Heart right ventricle (tissue), 16 donors: ENCODE data around the gene CNTROB. TPM values are rescaled to one million over a fixed set of nuclear protein-coding genes. Genes with fewer than 3 reads are reported as not detected.

ENCODE experiments used
- ATAC-seq, 8 donors: fragments of 200-7000 bp; cut with Tn5 transposase; one replicate each; pipeline ENCODE4 v1.9.1; 2020; ENCODE audit warnings: mild to moderate bottlenecking in 8 of 8, moderate library complexity in 8 of 8, moderate number of reproducible peaks in 1 of 8
- DNase-seq, 2 donors: peaks; one replicate each; pipeline ENCODE4 v3.0.0-alpha.2; 2020
- H3K27ac ChIP-seq, 10 donors: fragments of 200-600 bp; sonication (generic) in 2 of 10; one replicate each; pipeline versions ENCODE4 v1.5.0 to v1.8.0; 2020 to 2022; ENCODE audit warnings: mild to moderate bottlenecking in 3 of 10
- H3K27me3 ChIP-seq, 7 donors: fragments of 200-600 bp; one replicate each; pipeline ENCODE4 v1.8.0; 2021 to 2022; ENCODE audit warnings: mild to moderate bottlenecking in 2 of 7
- H3K36me3 ChIP-seq, 9 donors: fragments of 200-600 bp; sonication (generic) in 1 of 9; one replicate each; pipeline versions ENCODE4 v1.5.0 to v1.8.0; 2020 to 2022; ENCODE audit warnings: mild to moderate bottlenecking in 2 of 9
- H3K4me1 ChIP-seq, 9 donors: fragments of 200-600 bp; sonication (generic) in 1 of 9; one replicate each; pipeline versions ENCODE4 v1.5.0 to v1.8.0; 2020 to 2022; ENCODE audit warnings: mild to moderate bottlenecking in 4 of 9
- H3K4me3 ChIP-seq, 10 donors: fragments of 200-600 bp; sonication (generic) in 2 of 10; one replicate each; pipeline versions ENCODE4 v1.5.0 to v1.8.0; 2020 to 2022; ENCODE audit warnings: mild to moderate bottlenecking in 7 of 10, moderate library complexity in 2 of 10
- H3K9me3 ChIP-seq, 11 donors: fragments of 200-600 bp in 10 of 11; sonication (generic) in 2 of 11; one replicate each; pipeline versions ENCODE4 v1.5.0 to v1.8.0; 2013 to 2022; ENCODE audit warnings: mild to moderate bottlenecking in 2 of 11, control low read depth in 1 of 11, moderate library complexity in 1 of 11
- CTCF ChIP-seq, 9 donors: fragments of 200-600 bp; sonication (generic) in 2 of 9; IDR thresholded peaks; one replicate each; pipeline versions ENCODE4 v1.5.0 to v1.8.0; 2021 to 2022; ENCODE audit warnings: antibody characterized with exemption in 9 of 9, mild to moderate bottlenecking in 5 of 9, moderate library complexity in 1 of 9
- WGBS, 2 donors: extraction: QIAGEN DNeasy Blood & Tissue Kit; methylation state at CpG; one replicate each; pipeline ENCODE4 v1.1.7; 2013; ENCODE audit warnings: inconsistent platforms in 1 of 2; 5-methylcytosine and 5-hydroxymethylcytosine counted together
- intact Hi-C, 10 donors: fragments of 100-400 bp; cut with DNase I; formaldehyde crosslinking; loops; one replicate each; pipeline versions ENCODE4 v1.11.1 to v1.14.2; 2022
- polyA plus RNA-seq, 2 donors: library from polyadenylated mRNA; stranded (reverse); fragments of 200-250 nt; gene quantifications; one replicate each; pipeline ENCODE4 v1.2.3, GENCODE V29; 2013
- total RNA-seq, 10 donors: library from RNA; stranded (reverse); fragmentation: NEBNext Ultra II Directional in 3 of 10; extraction: Animal tissue kit (Norgen Biotek cat#: 25700) in 3 of 10; gene quantifications; one replicate each; pipeline versions ENCODE4 v1.2.1 to v1.2.4, GENCODE V29; 2021 to 2023
- donor health status: Arrhythmogenic right ventricular cardiomyopathy.
- donor health status: ischemic (EF 13 %, LVEDD 7.1; RV severe dilation, severe dysfunction).
- donor health status: healthy with polysubstance abuse.
- donor health status: DM: no; HTN: yes; CAD: no.
- donor health status: DM: no; HTN: no; CAD: no.
- donor health status: ischemic (EF 25% LVEDD 6.9; RV normal size, moderate dysfunction).
- donor health status: ischemic (EF 25% LVEDD 5.7; RV mildly dilated, moderate dysfunction).
- donor health status: healthy.
- donor health status: DM: yes; HTN: yes; CAD: no.
- donor health status: Ischemic cardiomyopathy.
- donor health status: ischemic (EF 35%, LVEDD 5.7; RV mildly dilated, moderate dysfunction).
- donor health status: nonischemic (EF 11% LVEDD 7.7; RV severe dilation, severe dysfunction).
- donor health status: DM: yes; HTN: yes; CAD: no.
- donor health status: PGD.
- donor health status: ischemic (EF 29% LVEDD 5.4; RV normal size, mild dysfunction).
- donor health status: nonischemic (EF 23%, LVEDD 6.1; RV moderate dilation, normal function).

Gene CNTROB
- total and polyA plus RNA-seq, 12 donors: 7.8 to 19.8 (median 11.1) TPM

GRCh38 chr17:7887038-7887481 lies 44.9 kb upstream of the CNTROB start:
- no peak for TF ChIP-seq CTCF (IDR thresholded peaks at IDR 0.05)
- Histone ChIP-seq H3K27me3 (no peaks in the 10 kb centered on the region), H3K36me3 (peaks cover 0 to 25% (median 0%) of the 10 kb centered on the region in 9 donors), H3K4me1 (peaks cover 19 to 73% (median 52%) of the 10 kb centered on the region in 9 donors), H3K27ac (peak overlapping the region in 9 of 10 donors; percentile 81 to 98 (median 92)), H3K4me3 (peak overlapping the region in 9 of 10 donors; percentile 40 to 96 (median 79)), H3K9me3 (no peaks in the 10 kb centered on the region)
- DNase-seq (no peak), ATAC-seq (no peak)
- 6 to 7% methylated on average over 8 of the region's 8 CpGs for WGBS, 2 donors
- intact Hi-C loops: loop anchor here in 3 of 10 donors (2.0 to 5.0 kb wide), 3 partner anchors 30 to 55 kb away; partner anchors contain the start of genes NAA38 (in 2 of the 3), CNTROB (in 1 of the 3), KDM6B (in 1 of the 3) and TRAPPC1 (in 1 of the 3)

GRCh38 chr17:7887482-7888183 lies 44.4 kb upstream of the CNTROB start:
- Histone ChIP-seq H3K4me3 (peak overlapping the region; percentile 23 to 96 (median 78)), H3K27me3 (no peaks in the 10 kb centered on the region), H3K27ac (peak overlapping the region; percentile 72 to 98 (median 92)), H3K4me1 (peaks cover 19 to 68% (median 50%) of the 10 kb centered on the region in 9 donors), H3K36me3 (peaks cover 0 to 31% (median 0%) of the 10 kb centered on the region in 9 donors), H3K9me3 (no peaks in the 10 kb centered on the region)
- DNase-seq (peak; percentile 91 to 94), ATAC-seq (peak; percentile 85 to 93 (median 88))
- WGBS, 2 donors: 0 to 3% methylated on average over 34 to 35 of the region's 35 CpGs
- TF ChIP-seq CTCF (IDR thresholded peaks at IDR 0.05): peak in 1 of 9 donors; percentile 14
- intact Hi-C loops: loop anchor here in 3 of 10 donors (2.0 to 5.0 kb wide), 6 partner anchors 25 to 65 kb away; partner anchors contain the start of genes NAA38 (in 2 of the 3), CNTROB (in 1 of the 3), KDM6B (in 1 of the 3) and TRAPPC1 (in 1 of the 3)

GRCh38 chr17:7888184-7888920 lies 43.7 kb upstream of the CNTROB start, which contains the start of gene CHD3:
CHD3 (plus strand) TSS chr17:7888789; CDS start chr17:7889001, 212 bp downstream.
- no peaks in the 10 kb centered on the region for H3K27me3 ChIP-seq
- H3K4me1 ChIP-seq: peaks cover 19 to 61% (median 49%) of the 10 kb centered on the region in 9 donors
- WGBS, 2 donors: 26 to 38% methylated on average over 18 of the region's 18 CpGs
- ATAC-seq (peak in 7 of 8 donors; percentile 0 to 71 (median 28)), DNase-seq (no peak)
- H3K4me3 ChIP-seq: peak within 1 kb of the TSS; percentile 23 to 96 (median 78)
- H3K9me3 ChIP-seq: no peaks in the 10 kb centered on the region
- no peak for TF ChIP-seq CTCF (IDR thresholded peaks at IDR 0.05)
- H3K27ac ChIP-seq: peak within 1 kb of the TSS; percentile 72 to 98 (median 92)
- peaks cover 0 to 38% (median 0%) of the 10 kb centered on the region in 9 donors for H3K36me3 ChIP-seq
- intact Hi-C loops: loop anchor here in 3 of 10 donors (2.0 to 5.0 kb wide), 5 partner anchors 26 to 66 kb away; partner anchors contain the start of genes CNTROB (in 1 of the 3), KDM6B (in 1 of the 3) and TRAPPC1 (in 1 of the 3)
